Activated CD8-positive, alpha-beta memory T cell treated with anti-CD3 and anti-CD28 coated beads, Interleukin-2, amount 50 U/mL, for 24 hours (primary cell): ENCODE measurements around the gene PTGDS.
"Not testable (repeated sequence)": the region's sequence is repeated elsewhere in the genome, so short reads cannot be mapped to it uniquely, and the experiment has no call there.

ENCODE experiments used
- DNase-seq: peaks from one replicate; pipeline ENCODE4 v3.0.0-alpha.2; 2020; ENCODE audit errors: extremely low read depth

The PTGDS gene

GRCh38 chr9:136990242-136990911, 13.1 kb downstream of the PTGDS start:
- no peak for DNase-seq

- DNase-seq = peak; percentile 85
Measured at GRCh38 chr9:136991993-136992818, 14.9 kb downstream of the PTGDS start, which contains the start of gene PAXX. TSS of gene PAXX (plus strand) at chr9:136992422. CDS start at chr9:136992444, 22 bp downstream.

GRCh38 chr9:136992819-136993369, 15.6 kb downstream of the PTGDS start:
- no peak for DNase-seq

DNA sequence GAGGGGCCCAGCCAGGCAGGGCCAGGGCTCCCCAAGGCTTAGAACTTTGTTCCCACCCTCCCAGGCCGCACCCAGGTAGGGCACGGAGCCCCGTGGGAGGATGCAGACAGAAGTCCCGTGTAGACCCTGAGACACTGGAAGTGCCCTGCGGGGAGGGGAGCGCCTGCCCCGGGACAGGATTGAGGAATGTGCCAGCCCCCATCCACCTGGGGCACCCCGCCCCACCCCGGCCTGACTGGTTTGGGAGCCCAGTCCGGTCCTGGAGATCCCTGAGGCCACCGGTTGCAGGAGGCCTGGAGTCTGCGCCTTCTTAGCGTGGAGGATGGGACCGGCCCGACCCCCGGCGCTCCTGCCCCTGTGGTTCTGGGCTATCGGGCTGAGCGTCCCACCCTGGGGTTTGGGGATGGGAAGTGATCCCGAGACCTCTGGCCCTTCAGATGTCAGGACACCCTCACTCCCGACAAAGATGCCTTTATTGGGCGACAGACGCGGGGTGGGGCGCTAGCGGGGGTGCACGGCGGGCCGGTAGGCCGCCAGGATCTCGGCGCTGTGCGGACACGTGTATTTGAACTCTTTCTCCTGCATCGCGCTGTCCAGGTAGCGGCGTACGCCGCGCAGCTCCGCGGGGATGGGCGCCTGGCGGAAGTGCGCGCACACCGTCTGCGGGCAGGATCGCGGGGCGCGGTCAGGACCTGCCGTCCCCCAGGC, 17.0 kb downstream of the PTGDS start:
- no peak for DNase-seq

DNA sequence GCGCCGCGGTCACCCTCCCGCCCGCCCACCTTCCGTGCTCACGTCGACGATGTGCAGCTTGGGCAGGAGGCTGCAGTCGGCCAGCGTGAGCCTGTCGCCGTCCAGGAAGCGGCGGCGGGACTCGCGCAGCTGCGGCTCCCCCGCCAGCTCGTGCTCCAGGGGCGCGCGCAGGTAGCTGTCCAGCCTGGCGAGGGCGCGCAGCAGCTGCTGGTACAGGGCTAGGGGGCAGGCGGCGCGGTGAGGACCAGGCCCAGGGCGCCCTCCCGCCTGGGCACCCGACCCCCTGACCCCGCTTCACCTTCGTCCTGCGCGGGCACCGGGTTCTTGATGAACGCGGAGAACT, 17.6 kb downstream of the PTGDS start:
- DNase-seq = no peak

DNA sequence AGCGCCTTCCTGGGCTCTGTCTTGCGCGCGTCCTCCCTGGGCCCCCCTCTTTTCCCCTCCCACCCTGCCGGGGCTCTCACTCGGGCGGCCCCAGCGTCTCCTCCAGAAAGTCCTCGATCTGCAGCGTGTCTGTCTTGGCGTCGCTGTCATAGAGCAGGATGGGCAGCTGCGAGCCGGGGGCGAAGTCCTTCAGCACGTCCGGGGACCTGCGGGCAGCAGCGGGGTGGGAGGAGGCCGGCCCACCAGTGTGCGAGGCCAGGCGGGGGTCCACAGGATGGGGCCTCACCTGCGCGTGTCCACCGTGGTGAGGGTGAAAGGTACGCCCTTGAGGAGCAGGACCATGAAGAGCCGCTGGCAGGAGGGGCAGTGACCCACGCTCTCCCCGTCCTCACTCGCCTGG, 18.1 kb downstream of the PTGDS start:
- no peak for DNase-seq

DNA sequence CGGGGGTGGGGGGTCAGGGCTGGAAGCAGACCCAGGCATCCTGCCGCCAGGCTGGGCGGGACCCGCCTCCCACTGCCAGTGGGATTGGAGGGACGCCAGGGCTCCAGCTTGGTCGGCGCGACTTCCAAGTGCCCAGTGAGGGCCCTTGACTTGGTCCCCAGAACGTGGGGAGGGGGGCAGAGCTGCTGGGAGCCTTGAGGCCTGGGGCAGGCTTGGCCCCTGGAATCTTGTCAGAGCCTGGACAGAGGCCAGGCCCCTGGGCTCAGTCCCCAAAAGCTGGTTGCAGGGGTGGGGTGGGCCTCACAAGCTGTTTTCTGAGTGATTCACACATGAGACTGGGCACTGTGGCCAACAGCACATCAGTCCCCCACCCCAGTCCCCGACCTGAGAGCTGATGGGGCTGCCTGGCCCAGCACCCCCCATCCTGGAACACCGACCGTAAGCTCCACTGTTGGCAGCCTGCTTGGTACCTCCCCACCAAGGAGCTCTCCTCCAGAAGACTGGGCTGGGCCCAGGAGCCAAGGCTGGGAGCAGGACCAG, 18.5 kb downstream of the PTGDS start:
- DNase-seq = no peak

DNA sequence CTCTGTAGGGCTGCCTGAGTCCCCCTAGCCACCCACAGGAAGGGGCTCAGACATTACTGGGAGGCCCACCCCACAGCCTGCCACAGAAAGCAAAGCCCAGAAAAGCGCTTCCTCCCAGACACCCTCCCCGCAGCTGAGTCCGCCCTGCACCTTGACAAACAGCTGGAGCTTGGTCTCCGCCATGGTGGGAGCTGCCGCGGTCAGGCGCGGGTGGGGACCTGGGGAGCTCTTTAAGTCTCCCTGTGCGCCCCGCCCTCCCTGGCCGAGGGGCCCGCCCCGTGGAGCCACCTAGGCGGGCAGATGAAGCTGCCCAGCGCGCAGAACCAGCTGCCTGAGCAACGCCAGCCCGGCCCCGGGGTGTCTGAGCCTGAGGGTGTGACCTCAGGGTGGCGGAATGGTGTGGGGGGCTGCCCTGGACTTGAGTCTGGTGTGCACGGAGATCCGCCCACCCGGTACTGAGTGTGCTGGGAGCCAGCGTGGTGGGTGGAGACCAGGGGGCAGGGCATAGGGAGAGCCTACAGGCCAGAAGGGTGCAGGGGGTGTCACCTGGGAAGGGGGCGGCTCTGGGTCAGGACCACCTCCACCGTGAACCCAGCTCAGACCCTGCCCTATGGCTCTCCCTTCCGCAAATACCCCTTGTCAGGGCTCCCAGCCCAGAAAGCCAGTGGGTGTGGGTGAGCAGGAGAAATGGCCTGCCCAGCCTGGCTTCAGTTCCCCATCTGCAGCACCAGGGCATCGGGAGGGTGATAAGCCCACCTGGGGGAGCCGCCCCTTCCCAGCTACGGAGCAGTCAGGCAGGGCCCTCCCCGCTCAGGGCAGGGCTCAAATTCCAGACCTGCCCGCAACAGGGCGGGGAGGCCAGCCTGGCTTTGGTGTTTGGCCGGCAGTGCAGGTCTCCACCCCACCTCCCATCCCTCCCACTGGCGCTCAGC, 19.3 kb downstream of the PTGDS start, which contains the start of gene CLIC3:
Gene CLIC3 (minus strand): TSS at position 208 of the 932 bp plus-strand sequence. CDS start 25 bp downstream, at position 183.
- DNase-seq = no peak

GRCh38 chr9:136997371-136997770, 20.1 kb downstream of the PTGDS start:
- DNase-seq = no peak

DNA sequence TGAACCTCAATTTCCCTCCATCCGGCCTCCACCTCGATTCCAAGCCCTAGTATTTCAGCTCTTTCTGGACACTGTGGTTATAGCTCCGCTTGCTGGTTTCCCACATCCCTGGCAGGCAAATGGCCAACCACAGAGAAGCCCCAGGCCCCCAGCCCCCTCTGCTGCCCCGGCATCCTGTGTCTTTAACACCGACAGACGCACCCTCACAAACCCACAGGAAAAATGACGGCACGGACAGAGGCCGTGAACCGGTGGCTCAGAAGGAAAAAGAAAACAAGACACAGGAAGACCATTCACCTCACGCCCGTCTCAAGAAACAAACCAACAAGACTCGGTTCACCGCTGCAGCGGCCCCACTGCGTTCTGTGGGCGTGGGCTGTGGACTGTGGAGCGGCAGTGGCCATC, 20.5 kb downstream of the PTGDS start:
- no peak for DNase-seq

- DNase-seq = no peak
Measured at GRCh38 chr9:137000177-137000930, 23.1 kb downstream of the PTGDS start.

GRCh38 chr9:137001857-137002645, 24.7 kb downstream of the PTGDS start:
- no peak for DNase-seq

DNA sequence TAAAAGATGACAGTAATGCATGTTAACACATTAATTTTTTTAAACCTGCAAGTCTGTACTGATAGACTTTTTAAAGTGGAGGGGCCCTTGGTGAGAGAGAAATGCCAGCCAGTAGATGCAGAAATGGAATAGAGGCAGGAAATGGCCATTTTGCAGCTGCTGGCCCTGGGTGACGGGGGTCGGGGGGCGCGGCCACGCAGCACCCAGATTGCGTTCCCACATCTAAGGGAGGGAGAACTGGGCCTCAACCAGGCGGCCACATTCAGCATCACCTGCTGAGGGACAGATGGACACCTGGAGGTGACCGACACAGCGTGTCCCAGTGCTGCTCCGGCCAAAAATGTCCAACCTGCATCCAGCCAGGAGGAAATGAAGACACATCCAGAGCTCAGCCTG, 25.3 kb downstream of the PTGDS start:
- DNase-seq = no peak

GRCh38 chr9:137004285-137004684, 27.0 kb downstream of the PTGDS start:
- not testable (repeated sequence) for DNase-seq

DNA sequence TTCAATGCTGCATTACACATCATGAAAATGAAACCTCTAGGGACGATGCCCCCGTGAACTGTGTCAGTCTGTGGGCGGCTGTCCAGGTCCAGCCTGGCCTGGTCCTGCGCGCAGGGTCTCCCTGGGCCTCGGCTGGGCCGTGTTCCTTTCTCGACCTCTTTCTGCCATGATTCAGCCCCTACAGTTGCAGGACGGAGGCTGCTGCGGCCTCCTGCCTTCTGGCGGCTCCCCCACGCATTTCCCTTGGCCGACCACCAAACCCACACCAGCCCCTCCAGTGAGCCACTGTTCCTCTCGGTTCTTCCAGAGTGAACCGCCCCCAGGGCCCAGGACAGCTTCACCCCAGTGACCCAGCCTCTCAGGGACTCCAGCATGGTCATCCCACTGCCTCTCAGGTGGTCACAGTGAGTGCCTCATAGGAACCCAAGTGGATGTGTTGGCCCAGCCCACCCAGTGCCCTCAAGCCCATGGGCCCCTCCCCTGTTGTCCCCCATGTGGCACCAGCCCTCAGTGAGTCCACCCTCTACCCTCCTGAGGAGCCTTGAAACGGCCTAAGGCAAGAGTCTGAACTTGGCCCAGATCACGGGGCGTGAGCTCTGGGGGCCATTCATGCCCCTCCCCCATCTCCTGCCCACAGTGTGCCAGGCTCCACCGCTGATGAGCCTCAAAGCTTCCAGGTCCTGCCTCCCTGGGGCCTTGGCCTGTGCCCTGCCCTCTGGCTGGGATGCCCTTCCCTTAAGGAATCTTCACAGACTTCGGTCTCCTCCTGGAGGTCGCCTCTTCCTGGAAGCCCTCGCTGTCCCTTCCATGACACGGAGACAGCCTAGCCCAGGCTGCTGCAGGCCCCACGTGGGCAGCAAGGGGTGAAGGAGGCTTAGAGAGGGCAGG, 29.1 kb downstream of the PTGDS start:
- no peak for DNase-seq

DNA sequence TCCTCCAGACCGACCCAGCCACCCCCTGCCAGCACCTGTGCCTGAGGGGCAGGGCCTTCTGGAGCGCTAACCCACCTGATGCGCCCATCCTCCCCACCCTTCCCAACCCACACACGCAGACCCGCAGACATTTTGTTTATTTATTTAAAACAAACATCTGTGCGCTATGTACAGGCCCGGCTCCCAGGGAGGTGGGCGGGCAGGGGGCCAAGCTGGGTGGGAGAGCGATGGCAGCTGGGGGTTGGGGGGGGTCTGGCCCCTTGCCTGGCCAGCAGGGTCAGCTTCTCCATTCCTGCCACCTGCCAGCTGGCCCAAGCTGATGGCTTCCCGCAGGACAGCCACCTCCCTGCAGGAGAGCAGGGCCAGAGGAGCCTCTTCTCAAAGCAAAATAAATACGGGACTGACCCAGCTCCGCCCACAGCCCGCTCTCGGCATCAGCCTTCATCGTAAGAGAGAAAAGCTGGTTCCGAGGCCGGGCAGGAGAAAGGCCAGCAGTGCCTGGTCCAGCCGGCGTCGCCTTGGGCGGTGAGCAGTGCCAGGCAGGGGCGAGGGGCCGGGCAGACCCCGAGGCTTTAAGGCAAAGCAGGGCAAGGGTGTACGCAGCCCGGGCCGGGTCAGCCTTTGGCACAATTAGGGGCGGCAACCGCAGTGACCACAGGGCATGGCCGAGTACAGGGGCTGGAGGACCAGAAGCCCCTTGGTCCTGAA, 30.0 kb downstream of the PTGDS start:
- DNase-seq = no peak

DNA sequence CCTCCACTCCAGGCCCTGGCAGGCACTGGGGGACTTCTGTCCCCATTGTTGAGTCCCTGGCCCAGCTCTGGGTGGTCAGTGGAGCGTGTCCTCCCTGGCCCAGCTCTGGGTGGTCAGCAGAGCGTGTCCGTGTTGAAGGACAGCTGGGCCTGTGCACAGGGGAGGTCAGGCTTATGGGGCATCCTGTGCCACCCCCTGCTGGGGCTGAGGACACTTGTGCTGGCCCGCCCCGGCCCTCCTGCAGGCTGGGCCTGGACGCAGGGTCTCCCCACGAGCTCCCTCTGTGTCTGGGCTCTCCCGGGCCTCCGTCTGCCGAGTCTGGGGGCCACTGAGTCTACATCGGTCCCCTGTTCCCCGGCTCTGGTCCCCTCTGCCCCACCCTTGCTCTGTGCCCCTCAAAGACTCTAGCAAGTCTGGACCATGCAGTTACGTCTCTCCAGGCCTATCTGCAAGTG, 30.5 kb downstream of the PTGDS start:
- no peak for DNase-seq

DNA sequence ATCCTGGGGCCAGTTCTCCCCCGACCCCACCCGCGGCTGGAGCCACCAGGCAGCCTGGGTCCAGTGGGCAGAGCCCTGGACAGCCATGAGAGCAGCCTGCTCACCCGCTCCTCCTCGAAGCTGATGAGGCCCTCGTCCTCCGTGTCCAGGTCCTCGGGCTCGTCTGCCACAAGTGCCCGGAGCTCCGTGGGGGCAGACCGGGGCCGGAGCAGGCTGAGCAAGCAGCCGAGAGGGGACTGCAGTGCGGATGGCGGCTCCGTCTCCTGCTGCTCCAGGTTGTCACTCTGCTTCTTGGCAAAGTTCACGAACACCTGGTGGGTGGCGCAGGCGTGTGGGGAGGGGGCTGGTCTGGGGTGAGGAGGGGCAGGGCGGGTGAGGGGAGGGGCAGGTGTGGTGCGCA, 31.0 kb downstream of the PTGDS start:
- DNase-seq = no peak
